ENCODE results near the gene PLEKHG5. TPM values are rescaled to one million over a fixed set of nuclear protein-coding genes. Genes with fewer than 3 reads are reported as not detected.

PLEKHG5 gene
- total RNA-seq (5.0 TPM), polyA plus RNA-seq (1 to 10 TPM in 1 of 4 donors, under 1 TPM in 2, not detected in 1; 0.65 to 1.0 (median 0.68) TPM)

- Mint-ChIP-seq H3K27me3 (peaks cover 14% of the 10 kb centered on the region), H3K4me3 (peak within 1 kb of the TSS; percentile 81 to 90 (median 84)), H3K9me3 (peaks cover 0 to 1% (median 0%) of the 10 kb centered on the region in 7 donors), H3K36me3 (no peaks in the 10 kb centered on the region), H3K4me1 (peaks cover 0 to 44% (median 26%) of the 10 kb centered on the region in 4 donors), H3K27ac (peak within 1 kb of the TSS; percentile 86 to 93 (median 89))
- Histone ChIP-seq H3K4me1 (ENCODE audit: control insufficient read depth, insufficient read depth, low read length, poor library complexity, severe bottlenecking) (peaks cover 33% of the 10 kb centered on the region), H3K9me3 (ENCODE audit: control insufficient read depth in 2 of 2, low read length in 2 of 2) (no peaks in the 10 kb centered on the region), H3K36me3 (ENCODE audit: control insufficient read depth, insufficient read depth, low read length) (no peaks in the 10 kb centered on the region), H3K27ac (ENCODE audit: insufficient read depth, low read length, poor library complexity, severe bottlenecking) (peak within 1 kb of the TSS; percentile 66), H3K27me3 (ENCODE audit: control insufficient read depth, insufficient read depth, low read length) (no peaks in the 10 kb centered on the region), H3K4me3 (ENCODE audit: low read depth, low read length) (peak within 1 kb of the TSS; percentile 24)
- ATAC-seq (ENCODE audit: low read depth in 2 of 2) (no peak), DNase-seq (no peak)
Measured at GRCh38 chr1:6491480-6491962, at the start of gene PLEKHG5. Gene PLEKHG5 (minus strand): TSS chr1:6491667. CDS start chr1:6477571, 14,096 bp downstream.

GRCh38 chr1:6538956-6539355, 47.5 kb upstream of the PLEKHG5 start:
- no peak for ATAC-seq (ENCODE audit: low read depth in 2 of 2)
- H3K27ac Mint-ChIP-seq: peak overlapping the region; percentile 50 to 89 (median 82)
- DNase-seq: no peak
- no peaks in the 10 kb centered on the region for H3K27me3 Mint-ChIP-seq
- Histone ChIP-seq H3K9me3 (ENCODE audit: control insufficient read depth in 2 of 2, low read length in 2 of 2) (no peaks in the 10 kb centered on the region), H3K4me3 (ENCODE audit: low read depth, low read length) (no peak overlapping the region), H3K27me3 (ENCODE audit: control insufficient read depth, insufficient read depth, low read length) (no peaks in the 10 kb centered on the region), H3K27ac (ENCODE audit: insufficient read depth, low read length, poor library complexity, severe bottlenecking) (no peak overlapping the region), H3K4me1 (ENCODE audit: control insufficient read depth, insufficient read depth, low read length, poor library complexity, severe bottlenecking) (no peaks in the 10 kb centered on the region), H3K36me3 (ENCODE audit: control insufficient read depth, insufficient read depth, low read length) (peaks cover 35% of the 10 kb centered on the region)
- H3K36me3 Mint-ChIP-seq: peaks cover 32% of the 10 kb centered on the region
- H3K4me1 Mint-ChIP-seq: peaks cover 0 to 24% (median 9%) of the 10 kb centered on the region in 4 donors
- H3K4me3 Mint-ChIP-seq: no peak overlapping the region
- H3K9me3 Mint-ChIP-seq: no peaks in the 10 kb centered on the region

- no peak overlapping the region for H3K4me3 ChIP-seq (ENCODE audit: low read depth, low read length)
- peaks cover 0 to 24% (median 9%) of the 10 kb centered on the region in 4 donors for H3K4me1 Mint-ChIP-seq
- peaks cover 49% of the 10 kb centered on the region for H3K36me3 ChIP-seq (ENCODE audit: control insufficient read depth, insufficient read depth, low read length)
- no peaks in the 10 kb centered on the region for H3K27me3 Mint-ChIP-seq
- ATAC-seq (ENCODE audit: low read depth in 2 of 2) (no peak), DNase-seq (no peak)
- H3K4me3 Mint-ChIP-seq: no peak overlapping the region
- H3K27ac Mint-ChIP-seq: peak overlapping the region in 1 of 3 donors; percentile 26
- peaks cover 46% of the 10 kb centered on the region for H3K36me3 Mint-ChIP-seq
- H3K27me3 ChIP-seq (ENCODE audit: control insufficient read depth, insufficient read depth, low read length): no peaks in the 10 kb centered on the region
- no peaks in the 10 kb centered on the region for H3K9me3 ChIP-seq (ENCODE audit: control insufficient read depth in 2 of 2, low read length in 2 of 2)
- H3K4me1 ChIP-seq (ENCODE audit: control insufficient read depth, insufficient read depth, low read length, poor library complexity, severe bottlenecking): no peaks in the 10 kb centered on the region
- no peaks in the 10 kb centered on the region for H3K9me3 Mint-ChIP-seq
- H3K27ac ChIP-seq (ENCODE audit: insufficient read depth, low read length, poor library complexity, severe bottlenecking): no peak overlapping the region
Measured at GRCh38 chr1:6536291-6536690, 44.8 kb upstream of the PLEKHG5 start.

GRCh38 chr1:6535214-6535613, 43.7 kb upstream of the PLEKHG5 start:
- no peaks in the 10 kb centered on the region for H3K9me3 Mint-ChIP-seq
- Histone ChIP-seq H3K9me3 (ENCODE audit: control insufficient read depth in 2 of 2, low read length in 2 of 2) (no peaks in the 10 kb centered on the region), H3K4me1 (ENCODE audit: control insufficient read depth, insufficient read depth, low read length, poor library complexity, severe bottlenecking) (no peaks in the 10 kb centered on the region), H3K4me3 (ENCODE audit: low read depth, low read length) (no peak overlapping the region), H3K36me3 (ENCODE audit: control insufficient read depth, insufficient read depth, low read length) (peaks cover 48% of the 10 kb centered on the region), H3K27me3 (ENCODE audit: control insufficient read depth, insufficient read depth, low read length) (no peaks in the 10 kb centered on the region), H3K27ac (ENCODE audit: insufficient read depth, low read length, poor library complexity, severe bottlenecking) (peak overlapping the region; percentile 20)
- DNase-seq: no peak
- no peak for ATAC-seq (ENCODE audit: low read depth in 2 of 2)
- H3K27me3 Mint-ChIP-seq: no peaks in the 10 kb centered on the region
- peaks cover 0 to 24% (median 9%) of the 10 kb centered on the region in 4 donors for H3K4me1 Mint-ChIP-seq
- H3K27ac Mint-ChIP-seq: peak overlapping the region; percentile 73 to 92 (median 82)
- H3K4me3 Mint-ChIP-seq: no peak overlapping the region
- H3K36me3 Mint-ChIP-seq: peaks cover 46% of the 10 kb centered on the region

GRCh38 chr1:6534248-6534822, 42.9 kb upstream of the PLEKHG5 start:
- Mint-ChIP-seq H3K9me3 (no peaks in the 10 kb centered on the region), H3K4me1 (peaks cover 0 to 24% (median 9%) of the 10 kb centered on the region in 4 donors), H3K4me3 (no peak overlapping the region), H3K27me3 (no peaks in the 10 kb centered on the region), H3K27ac (peak overlapping the region in 1 of 3 donors; percentile 2), H3K36me3 (peaks cover 46% of the 10 kb centered on the region)
- H3K4me1 ChIP-seq (ENCODE audit: control insufficient read depth, insufficient read depth, low read length, poor library complexity, severe bottlenecking): no peaks in the 10 kb centered on the region
- ATAC-seq (ENCODE audit: low read depth in 2 of 2) (no peak), DNase-seq (no peak)
- peaks cover 56% of the 10 kb centered on the region for H3K36me3 ChIP-seq (ENCODE audit: control insufficient read depth, insufficient read depth, low read length)
- H3K9me3 ChIP-seq (ENCODE audit: control insufficient read depth in 2 of 2, low read length in 2 of 2): no peaks in the 10 kb centered on the region
- H3K27me3 ChIP-seq (ENCODE audit: control insufficient read depth, insufficient read depth, low read length): no peaks in the 10 kb centered on the region
- H3K27ac ChIP-seq (ENCODE audit: insufficient read depth, low read length, poor library complexity, severe bottlenecking): no peak overlapping the region
- no peak overlapping the region for H3K4me3 ChIP-seq (ENCODE audit: low read depth, low read length)

GRCh38 chr1:6531996-6532395, 40.5 kb upstream of the PLEKHG5 start:
- H3K9me3 Mint-ChIP-seq: no peaks in the 10 kb centered on the region
- Histone ChIP-seq H3K27ac (ENCODE audit: insufficient read depth, low read length, poor library complexity, severe bottlenecking) (no peak overlapping the region), H3K9me3 (ENCODE audit: control insufficient read depth in 2 of 2, low read length in 2 of 2) (no peaks in the 10 kb centered on the region), H3K27me3 (ENCODE audit: control insufficient read depth, insufficient read depth, low read length) (no peaks in the 10 kb centered on the region), H3K4me3 (ENCODE audit: low read depth, low read length) (no peak overlapping the region), H3K36me3 (ENCODE audit: control insufficient read depth, insufficient read depth, low read length) (peaks cover 71% of the 10 kb centered on the region), H3K4me1 (ENCODE audit: control insufficient read depth, insufficient read depth, low read length, poor library complexity, severe bottlenecking) (no peaks in the 10 kb centered on the region)
- H3K4me1 Mint-ChIP-seq: peaks cover 0 to 10% (median 3%) of the 10 kb centered on the region in 4 donors
- H3K27ac Mint-ChIP-seq: peak overlapping the region in 1 of 3 donors; percentile 67
- no peaks in the 10 kb centered on the region for H3K27me3 Mint-ChIP-seq
- DNase-seq (no peak), ATAC-seq (ENCODE audit: low read depth in 2 of 2) (no peak)
- H3K4me3 Mint-ChIP-seq: no peak overlapping the region
- H3K36me3 Mint-ChIP-seq: peaks cover 41% of the 10 kb centered on the region

- H3K27me3 Mint-ChIP-seq: no peaks in the 10 kb centered on the region
- peaks cover 43% of the 10 kb centered on the region for H3K36me3 Mint-ChIP-seq
- Histone ChIP-seq H3K36me3 (ENCODE audit: control insufficient read depth, insufficient read depth, low read length) (peaks cover 81% of the 10 kb centered on the region), H3K4me1 (ENCODE audit: control insufficient read depth, insufficient read depth, low read length, poor library complexity, severe bottlenecking) (no peaks in the 10 kb centered on the region), H3K27ac (ENCODE audit: insufficient read depth, low read length, poor library complexity, severe bottlenecking) (no peak overlapping the region), H3K9me3 (ENCODE audit: control insufficient read depth in 2 of 2, low read length in 2 of 2) (no peaks in the 10 kb centered on the region), H3K4me3 (ENCODE audit: low read depth, low read length) (no peak overlapping the region), H3K27me3 (ENCODE audit: control insufficient read depth, insufficient read depth, low read length) (no peaks in the 10 kb centered on the region)
- H3K27ac Mint-ChIP-seq: no peak overlapping the region
- H3K4me1 Mint-ChIP-seq: peaks cover 0 to 10% (median 2%) of the 10 kb centered on the region in 4 donors
- ATAC-seq (ENCODE audit: low read depth in 2 of 2) (no peak), DNase-seq (no peak)
- H3K4me3 Mint-ChIP-seq: no peak overlapping the region
- no peaks in the 10 kb centered on the region for H3K9me3 Mint-ChIP-seq
Measured at GRCh38 chr1:6530504-6531160, 39.2 kb upstream of the PLEKHG5 start.

Measured in CD4-positive, CD25-positive, alpha-beta regulatory T cell (primary cell).